ENCODE data around the gene LPGAT1. TPM values are rescaled to one million over a fixed set of nuclear protein-coding genes. Genes with fewer than 3 reads are reported as not detected.

LPGAT1 gene
- total and polyA plus RNA-seq, 2 of the 13 experiments (the other 11 are each of a cell fraction or from before 2014, with no cell fraction given), result 12.1 to 48.3 TPM

DNA sequence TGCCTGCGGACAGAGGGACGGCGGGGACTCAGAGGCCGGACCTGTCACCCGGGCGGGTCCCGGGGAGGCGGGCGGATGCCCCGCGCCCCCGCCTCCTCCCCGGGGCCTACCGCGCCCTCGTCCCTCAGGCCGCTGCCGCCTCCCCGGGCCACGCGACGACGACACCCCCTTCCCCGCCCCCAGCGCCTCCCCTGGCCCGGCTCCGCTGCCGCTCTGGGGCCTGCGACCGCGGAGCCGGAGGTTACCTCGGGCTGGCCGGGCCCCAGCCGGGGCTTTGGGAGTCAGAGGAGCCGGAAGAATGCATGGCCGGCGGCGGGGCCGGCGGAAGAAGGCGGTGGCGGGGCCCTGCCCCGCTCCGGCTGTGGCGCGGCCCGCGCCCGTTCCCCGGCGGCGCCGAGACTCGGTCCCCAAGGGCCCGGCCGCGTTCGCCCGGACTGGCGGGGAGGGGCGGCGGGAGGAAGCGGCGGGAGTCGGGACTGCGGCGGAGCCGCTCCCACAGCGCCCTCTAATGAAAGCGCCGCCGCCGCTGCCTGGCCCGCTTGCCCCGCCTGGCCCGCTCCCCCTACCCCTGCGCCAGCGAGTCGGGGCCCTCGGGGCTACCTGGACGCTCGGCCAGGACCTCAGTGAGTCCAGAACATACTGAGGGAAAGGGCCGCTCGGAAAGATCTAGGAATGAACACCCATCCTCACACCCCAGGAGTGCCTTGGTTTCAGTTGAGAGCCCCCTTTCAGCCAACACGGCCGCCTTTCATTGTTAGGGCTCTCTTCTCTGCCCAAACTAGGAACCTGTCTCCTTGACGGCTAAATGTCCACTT, at the start of gene LPGAT1 (continued):
- TF ChIP-seq, protein P1, sequence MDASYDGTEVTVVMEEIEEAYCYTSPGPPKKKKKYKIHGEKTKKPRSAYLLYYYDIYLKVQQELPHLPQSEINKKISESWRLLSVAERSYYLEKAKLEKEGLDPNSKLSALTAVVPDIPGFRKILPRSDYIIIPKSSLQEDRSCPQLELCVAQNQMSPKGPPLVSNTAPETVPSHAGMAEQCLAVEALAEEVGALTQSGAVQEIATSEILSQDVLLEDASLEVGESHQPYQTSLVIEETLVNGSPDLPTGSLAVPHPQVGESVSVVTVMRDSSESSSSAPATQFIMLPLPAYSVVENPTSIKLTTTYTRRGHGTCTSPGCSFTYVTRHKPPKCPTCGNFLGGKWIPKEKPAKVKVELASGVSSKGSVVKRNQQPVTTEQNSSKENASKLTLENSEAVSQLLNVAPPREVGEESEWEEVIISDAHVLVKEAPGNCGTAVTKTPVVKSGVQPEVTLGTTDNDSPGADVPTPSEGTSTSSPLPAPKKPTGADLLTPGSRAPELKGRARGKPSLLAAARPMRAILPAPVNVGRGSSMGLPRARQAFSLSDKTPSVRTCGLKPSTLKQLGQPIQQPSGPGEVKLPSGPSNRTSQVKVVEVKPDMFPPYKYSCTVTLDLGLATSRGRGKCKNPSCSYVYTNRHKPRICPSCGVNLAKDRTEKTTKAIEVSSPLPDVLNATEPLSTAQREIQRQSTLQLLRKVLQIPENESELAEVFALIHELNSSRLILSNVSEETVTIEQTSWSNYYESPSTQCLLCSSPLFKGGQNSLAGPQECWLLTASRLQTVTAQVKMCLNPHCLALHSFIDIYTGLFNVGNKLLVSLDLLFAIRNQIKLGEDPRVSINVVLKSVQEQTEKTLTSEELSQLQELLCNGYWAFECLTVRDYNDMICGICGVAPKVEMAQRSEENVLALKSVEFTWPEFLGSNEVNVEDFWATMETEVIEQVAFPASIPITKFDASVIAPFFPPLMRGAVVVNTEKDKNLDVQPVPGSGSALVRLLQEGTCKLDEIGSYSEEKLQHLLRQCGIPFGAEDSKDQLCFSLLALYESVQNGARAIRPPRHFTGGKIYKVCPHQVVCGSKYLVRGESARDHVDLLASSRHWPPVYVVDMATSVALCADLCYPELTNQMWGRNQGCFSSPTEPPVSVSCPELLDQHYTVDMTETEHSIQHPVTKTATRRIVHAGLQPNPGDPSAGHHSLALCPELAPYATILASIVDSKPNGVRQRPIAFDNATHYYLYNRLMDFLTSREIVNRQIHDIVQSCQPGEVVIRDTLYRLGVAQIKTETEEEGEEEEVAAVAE (CRISPR knock-in tag; IDR thresholded peaks at IDR 0.05; ENCODE audit: borderline replicate concordance), result no peak
- TF ChIP-seq ZNF180 (CRISPR knock-in tag; IDR thresholded peaks at IDR 0.05; ENCODE audit: borderline replicate concordance, low read depth) (no peak), RARG (CRISPR knock-in tag; IDR thresholded peaks at IDR 0.05; ENCODE audit: low read depth) (no peak), ZNF343 (CRISPR knock-in tag; IDR thresholded peaks at IDR 0.05) (peak; percentile 48; the same call in 1 of the 2 replicates), ZNF350 (CRISPR knock-in tag; IDR thresholded peaks at IDR 0.05; ENCODE audit: borderline replicate concordance, low read depth) (no peak), THAP11 (CRISPR knock-in tag; IDR thresholded peaks at IDR 0.05) (no peak), ZNF326 (CRISPR knock-in tag; IDR thresholded peaks at IDR 0.05; ENCODE audit: borderline replicate concordance) (no peak), ZNF850 (CRISPR knock-in tag; conservative IDR thresholded peaks at IDR 0.05) (no peak), MLXIP (CRISPR knock-in tag; IDR thresholded peaks at IDR 0.05; ENCODE audit: borderline replicate concordance) (no peak), NFIB (CRISPR knock-in tag; IDR thresholded peaks at IDR 0.05; ENCODE audit: borderline replicate concordance) (no peak), ATM (IDR thresholded peaks at IDR 0.05; ENCODE audit: borderline replicate concordance) (no peak), DNMT1 (CRISPR knock-in tag; IDR thresholded peaks at IDR 0.05) (no peak), HNRNPH1 (optimal IDR thresholded peaks at IDR 0.05; ENCODE audit: low read depth, low read length) (no peak), PLSCR1 (CRISPR knock-in tag; IDR thresholded peaks at IDR 0.05; ENCODE audit: borderline replicate concordance) (no peak)
- TF ChIP-seq, protein P2, sequence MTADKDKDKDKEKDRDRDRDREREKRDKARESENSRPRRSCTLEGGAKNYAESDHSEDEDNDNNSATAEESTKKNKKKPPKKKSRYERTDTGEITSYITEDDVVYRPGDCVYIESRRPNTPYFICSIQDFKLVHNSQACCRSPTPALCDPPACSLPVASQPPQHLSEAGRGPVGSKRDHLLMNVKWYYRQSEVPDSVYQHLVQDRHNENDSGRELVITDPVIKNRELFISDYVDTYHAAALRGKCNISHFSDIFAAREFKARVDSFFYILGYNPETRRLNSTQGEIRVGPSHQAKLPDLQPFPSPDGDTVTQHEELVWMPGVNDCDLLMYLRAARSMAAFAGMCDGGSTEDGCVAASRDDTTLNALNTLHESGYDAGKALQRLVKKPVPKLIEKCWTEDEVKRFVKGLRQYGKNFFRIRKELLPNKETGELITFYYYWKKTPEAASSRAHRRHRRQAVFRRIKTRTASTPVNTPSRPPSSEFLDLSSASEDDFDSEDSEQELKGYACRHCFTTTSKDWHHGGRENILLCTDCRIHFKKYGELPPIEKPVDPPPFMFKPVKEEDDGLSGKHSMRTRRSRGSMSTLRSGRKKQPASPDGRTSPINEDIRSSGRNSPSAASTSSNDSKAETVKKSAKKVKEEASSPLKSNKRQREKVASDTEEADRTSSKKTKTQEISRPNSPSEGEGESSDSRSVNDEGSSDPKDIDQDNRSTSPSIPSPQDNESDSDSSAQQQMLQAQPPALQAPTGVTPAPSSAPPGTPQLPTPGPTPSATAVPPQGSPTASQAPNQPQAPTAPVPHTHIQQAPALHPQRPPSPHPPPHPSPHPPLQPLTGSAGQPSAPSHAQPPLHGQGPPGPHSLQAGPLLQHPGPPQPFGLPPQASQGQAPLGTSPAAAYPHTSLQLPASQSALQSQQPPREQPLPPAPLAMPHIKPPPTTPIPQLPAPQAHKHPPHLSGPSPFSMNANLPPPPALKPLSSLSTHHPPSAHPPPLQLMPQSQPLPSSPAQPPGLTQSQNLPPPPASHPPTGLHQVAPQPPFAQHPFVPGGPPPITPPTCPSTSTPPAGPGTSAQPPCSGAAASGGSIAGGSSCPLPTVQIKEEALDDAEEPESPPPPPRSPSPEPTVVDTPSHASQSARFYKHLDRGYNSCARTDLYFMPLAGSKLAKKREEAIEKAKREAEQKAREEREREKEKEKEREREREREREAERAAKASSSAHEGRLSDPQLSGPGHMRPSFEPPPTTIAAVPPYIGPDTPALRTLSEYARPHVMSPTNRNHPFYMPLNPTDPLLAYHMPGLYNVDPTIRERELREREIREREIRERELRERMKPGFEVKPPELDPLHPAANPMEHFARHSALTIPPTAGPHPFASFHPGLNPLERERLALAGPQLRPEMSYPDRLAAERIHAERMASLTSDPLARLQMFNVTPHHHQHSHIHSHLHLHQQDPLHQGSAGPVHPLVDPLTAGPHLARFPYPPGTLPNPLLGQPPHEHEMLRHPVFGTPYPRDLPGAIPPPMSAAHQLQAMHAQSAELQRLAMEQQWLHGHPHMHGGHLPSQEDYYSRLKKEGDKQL (CRISPR knock-in tag; IDR thresholded peaks at IDR 0.05; ENCODE audit: low read depth), result no peak

Data from HepG2 (cell line).